GM21367 (cell line): ENCODE results near the gene ASTN2.

Experiments
- ATAC-seq: cut with Tn5 transposase; IDR thresholded peaks from one replicate; pipeline ENCODE4 v1.9.1; 2021; ENCODE audit not compliant: unreplicated experiment

Gene ASTN2

DNA sequence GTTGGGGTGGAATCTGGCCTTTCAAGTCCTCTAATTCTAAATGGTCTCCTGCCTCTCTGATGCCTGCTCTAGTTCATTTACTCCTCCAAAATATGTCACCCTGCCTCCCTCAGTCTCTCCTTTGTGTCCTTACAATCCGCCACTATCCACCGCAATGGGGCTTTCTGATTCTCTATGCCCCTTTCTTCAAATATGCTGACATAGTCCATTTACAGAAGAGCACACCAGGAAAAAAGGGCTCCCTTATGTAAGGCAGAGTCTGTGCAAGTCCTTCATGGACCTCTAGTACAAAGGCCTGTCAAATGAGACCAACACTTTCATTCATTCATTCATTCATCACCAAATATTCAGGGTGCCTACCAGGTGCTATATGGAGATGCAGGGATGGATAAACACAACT is 2.0 kb upstream of the ASTN2 start:
- ATAC-seq, result no peak

DNA sequence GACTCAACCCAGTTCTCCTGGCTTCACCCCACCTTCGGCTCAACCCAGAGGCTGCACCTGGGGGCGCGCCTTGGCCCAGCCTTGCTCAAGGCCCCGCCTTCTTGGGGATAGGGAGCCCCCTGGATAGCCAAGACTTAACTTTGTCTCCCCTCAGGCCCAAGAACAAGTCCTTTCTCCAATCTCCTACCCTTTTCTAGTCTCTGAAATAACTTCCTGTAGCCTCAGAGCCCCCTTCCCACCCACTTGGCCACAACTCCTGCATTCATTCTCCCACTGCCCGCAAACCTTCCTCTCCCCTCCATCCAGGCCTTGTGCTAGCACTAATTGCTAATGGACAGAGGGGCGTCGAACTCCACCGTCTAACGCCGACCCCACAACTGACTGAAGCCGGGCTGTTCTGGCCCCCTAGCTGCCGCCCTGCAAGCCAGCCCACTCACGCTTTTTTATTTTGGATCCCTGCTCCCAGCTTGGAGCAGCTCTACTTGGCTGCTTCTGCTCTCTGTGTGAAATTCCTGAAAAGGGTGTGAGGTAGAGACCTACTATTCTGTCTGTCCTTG is 579 bp upstream of the ASTN2 start:
- ATAC-seq, result no peak

DNA sequence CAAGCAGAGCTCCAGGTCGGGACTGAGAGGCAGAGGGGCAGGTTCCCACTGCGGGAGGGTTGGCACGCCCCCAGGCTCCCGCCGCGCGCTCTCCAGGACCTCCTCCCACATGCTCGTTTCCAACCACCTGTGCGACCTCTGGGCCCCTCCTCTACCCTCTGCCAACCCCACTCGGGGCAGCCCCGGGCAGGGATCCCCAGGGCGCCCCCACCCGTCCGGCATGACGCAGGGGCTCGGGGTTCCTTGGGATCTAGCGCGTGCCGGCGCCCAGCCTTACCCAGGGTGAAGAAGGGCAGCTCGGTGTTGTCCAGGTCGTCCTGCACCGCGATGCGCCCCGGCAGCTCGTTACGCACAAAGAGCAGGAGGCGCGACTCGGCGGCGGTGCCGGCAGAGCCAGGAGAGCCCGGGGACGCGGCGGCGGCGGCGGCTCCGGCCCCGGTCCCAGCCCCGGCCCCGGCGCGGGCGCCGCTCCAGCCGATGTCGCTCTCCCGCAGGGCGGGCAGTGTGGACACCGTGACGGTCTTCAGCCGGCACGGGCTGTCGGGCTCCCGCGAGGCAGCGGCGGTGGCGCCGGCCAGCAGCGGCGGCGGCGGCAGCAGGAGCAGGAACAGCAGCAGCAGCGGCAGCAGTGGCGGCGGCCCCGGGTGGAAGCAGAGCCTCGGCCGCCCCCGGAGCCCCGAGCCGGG is 494 bp downstream of the ASTN2 start:
- ATAC-seq, result no peak

DNA sequence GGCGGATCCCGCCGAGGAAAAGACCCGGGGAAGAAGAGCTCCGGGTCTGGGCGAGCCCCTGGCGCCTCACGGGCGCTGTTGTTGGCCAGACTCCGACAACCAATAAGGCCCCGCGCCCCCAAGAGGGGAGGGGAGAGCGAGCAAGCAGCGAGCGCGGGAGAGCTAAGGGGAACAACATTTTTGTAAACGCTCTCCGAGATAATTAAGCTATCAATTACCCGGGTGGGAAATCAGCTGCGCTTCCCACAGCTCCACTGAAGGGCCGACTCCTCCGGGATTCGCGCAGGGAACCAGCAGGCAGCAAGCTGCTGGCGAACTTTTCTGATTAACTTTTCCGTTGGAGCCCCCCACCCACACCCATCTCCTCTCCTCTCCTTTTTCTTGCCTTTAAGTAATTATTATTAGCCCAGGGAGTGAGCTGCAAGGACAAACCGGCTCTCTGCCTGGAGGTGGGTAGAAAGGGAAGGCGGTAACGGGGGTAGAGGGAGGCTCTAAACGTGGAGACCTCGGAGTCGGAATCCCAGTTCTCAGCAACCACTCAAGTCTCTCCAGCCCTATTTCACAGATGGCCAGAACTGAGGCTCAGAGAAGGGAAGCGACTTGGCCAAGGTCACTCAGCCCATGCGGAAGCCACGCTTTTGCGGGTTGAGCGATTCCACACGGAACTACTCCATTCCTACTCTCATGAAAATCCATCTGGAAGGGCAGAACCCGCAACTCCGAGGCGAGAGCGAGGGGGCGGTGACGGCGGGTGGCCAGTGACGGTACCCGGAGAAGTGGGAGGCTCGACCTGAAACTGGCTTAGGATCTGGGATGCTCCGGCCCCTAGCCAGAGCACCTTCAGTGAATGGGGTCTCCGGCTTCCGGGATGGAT is 1.3 kb downstream of the ASTN2 start:
- no peak for ATAC-seq

DNA sequence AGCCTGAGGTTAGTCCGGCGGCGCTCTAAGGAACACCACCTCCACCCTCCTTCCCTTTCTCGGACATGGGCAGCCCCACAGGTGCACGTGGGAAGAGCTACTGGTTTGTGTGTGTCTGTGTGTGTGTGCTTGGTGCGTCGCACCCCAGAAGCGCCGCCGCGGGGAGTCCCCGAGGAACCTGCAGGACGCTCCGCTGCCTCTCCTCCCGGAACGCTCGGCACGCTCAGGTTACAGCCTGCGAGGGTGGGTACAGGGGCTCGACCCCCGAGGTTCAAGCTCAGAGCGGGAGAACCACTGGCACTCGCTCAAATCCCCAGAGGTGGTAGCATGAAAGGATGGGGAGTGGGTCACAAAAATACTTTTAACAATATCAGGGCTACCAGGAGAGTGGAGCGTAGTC is 2.0 kb downstream of the ASTN2 start:
- no peak for ATAC-seq

DNA sequence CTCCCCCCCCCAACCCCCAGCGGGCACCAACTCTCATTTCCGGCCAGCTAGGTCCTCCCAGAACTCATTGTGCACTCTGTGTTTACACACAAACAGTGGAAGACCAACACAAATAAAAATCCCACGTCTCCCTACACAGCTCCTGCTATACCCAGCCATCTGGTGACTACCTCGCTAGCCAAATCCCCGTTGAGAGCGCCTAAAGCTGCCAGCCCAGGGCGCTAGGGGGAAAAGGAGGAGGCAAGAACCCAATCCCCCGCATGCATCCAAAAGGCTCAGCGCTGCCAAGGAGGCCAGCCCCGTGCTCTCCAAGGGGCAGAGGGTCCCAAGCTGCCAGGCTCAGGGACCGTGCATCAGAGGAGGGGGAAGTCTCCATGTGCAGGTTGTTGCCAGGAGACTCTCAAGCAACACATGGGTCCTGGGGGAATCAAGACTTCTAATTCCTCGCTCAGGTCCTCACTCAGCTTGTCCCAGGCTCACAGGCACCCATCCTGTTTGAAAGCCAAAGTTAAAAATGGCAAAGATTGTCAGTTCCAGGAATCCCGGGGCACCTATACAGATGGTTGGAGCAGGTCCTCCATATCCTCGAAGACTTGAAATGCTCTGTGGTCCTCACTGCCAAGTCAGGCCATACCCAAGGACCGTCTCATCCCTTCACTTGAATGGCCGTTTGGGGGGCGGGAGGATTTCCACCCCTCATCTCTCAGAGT is 2.7 kb downstream of the ASTN2 start:
- ATAC-seq, result no peak

DNA sequence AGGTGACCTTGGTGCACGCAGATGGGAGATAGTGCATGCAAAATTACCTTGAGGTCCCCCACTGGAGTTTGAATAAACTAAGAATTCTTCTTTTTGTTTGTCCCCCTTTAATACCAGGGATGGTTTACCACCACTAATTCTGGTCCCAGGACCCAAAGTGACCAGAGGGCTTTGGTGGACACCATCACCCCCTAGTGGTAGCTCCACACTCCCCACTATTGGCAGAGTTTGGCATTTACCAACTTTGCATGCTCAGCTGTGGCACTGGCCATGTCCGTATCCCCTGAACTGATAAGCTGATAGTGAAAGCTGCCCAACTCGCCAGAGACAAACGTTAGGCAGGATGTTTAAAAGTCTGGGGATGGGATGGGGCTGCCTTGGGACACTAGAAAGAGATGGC is 3.3 kb downstream of the ASTN2 start:
- ATAC-seq, result no peak

DNA sequence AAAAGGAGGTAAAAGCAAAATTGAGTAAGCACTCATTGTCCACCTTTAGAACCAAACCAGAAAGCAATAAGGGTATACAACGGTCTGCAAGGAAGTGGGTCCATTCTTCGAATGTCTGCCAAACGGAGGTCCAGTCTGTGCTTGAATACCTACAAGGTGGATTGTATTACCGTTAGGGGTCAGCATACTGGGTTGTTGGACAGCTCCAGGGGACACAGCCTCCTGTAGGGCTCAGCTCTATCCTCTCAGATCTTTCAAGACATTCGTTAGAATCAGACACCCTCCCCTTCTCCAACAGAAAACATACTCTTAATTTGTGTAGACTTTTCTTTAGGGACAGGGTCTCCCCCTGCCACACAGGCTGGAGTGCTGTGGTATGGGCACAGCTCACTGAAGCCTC is 5.5 kb downstream of the ASTN2 start:
- no peak for ATAC-seq

DNA sequence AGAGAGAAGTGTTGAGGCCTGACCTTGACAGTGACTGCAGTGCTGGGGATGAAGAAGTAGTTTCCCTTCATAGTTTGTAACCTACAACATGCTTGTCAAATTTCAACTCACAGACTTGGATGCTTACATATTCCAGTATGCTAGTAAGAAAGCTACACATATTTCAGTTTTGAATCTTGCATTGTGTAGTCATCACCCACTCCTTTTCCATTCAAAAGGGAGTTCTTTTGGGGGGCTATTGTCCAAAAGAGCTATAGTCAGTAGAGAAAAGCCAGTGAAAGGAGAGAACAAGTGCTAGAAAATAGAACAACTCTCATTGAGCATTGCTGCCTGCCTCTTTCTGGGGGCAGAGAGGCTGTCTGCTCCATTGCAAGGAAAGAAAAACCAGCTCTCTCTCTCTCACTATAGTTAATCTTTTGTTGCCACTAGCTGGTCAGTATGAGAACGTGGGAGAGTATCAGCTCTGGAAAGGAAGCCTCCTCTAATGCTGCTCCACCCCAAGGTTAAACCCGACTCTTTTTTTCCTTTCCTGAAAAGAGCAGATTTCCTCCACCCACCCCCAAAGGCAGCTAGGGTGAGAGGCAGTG is 7.3 kb downstream of the ASTN2 start:
- no peak for ATAC-seq

DNA sequence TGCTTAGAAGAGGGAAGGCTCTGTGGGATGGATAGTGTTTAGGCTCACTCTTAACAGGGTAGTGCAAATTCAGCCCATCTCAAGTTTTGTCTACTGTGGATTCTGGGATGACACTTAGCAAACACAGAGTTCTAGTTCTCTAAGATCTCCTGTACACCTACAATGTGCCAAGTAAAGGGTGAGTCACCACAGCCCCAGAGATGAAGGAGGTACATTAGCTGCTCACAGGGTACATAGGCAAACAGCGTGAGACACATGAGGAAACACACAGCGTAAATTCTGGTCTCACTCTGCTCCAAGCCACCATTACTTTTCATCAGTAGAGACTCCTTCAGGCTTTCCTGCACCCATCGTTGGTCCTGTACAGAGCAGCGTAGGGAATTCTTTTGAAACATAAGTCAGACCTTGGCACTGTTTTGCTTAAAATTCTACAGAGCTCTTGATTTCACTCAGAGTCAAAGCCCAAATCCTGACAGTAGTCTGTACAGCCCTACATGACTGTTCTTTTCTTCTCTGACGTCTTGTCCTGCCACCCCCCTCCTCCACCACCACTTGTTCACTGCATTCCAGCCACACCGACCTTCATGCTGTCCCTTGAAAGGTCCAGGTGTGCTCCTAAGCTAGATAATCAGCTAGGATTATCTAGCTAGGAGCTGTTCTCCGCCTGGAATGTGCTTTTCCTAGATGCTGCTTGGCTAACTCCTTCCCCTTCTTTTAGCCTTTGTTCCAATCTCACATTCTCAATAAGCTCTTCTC is 8.7 kb downstream of the ASTN2 start:
- ATAC-seq, result no peak

DNA sequence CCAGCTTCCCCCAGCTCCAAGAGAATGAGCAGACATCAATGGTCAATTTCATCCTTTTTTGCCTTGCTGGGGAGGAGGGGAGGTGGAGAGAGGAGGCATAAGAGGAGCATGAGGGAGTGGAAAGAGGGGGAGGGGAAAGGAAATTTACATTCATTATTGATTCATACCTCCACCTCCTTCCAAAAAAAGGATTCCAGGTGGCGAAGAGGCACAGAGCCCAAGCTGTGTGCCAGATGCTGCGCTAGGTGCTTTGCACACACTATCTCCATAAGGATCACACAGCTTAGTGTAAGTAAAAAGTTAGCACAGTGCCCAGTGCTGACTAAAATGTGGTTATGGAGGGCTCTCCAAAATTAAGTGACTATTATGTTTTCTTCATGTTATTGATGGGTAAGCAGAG is 11.0 kb downstream of the ASTN2 start:
- ATAC-seq, result no peak

DNA sequence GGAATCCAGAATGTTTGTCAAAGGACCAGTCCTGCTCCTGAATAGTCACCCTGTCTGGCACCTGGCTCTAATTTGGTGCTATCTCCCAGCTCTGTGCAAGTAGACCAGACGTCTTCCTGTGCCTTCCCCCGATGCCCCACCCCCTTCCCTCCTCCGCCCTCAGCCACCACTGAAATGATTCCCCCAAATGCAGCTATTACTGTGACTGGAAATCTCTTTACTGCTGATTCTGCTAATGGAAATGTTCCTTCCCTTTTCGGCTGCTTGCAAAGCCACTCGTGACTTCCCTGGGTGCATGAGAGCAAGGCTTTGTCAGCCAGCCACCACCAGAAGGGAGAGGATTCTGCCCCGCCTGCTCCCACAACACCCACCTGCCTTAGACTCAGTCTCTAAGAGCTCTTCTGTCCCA is 11.4 kb downstream of the ASTN2 start:
- ATAC-seq, result no peak

DNA sequence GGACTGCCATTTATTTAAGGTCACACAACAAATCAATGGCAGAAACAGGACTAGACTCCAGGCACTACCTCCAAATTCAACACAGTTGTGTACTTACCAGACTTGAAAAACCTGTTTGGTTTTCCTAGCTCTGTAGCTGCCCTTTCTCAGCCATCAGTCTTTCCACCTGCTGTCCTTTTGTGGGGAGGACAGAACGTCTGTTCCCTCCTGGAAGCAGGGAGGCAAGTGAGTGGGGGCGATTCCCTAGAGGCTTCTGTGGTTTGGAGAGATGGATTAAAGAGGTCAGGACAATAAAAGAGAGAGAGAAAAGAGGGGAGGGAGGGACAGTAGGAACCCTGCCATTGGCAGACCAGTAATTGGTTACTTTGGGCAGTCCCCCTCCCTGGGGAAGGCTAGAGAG is 14.7 kb downstream of the ASTN2 start:
- ATAC-seq, result no peak

DNA sequence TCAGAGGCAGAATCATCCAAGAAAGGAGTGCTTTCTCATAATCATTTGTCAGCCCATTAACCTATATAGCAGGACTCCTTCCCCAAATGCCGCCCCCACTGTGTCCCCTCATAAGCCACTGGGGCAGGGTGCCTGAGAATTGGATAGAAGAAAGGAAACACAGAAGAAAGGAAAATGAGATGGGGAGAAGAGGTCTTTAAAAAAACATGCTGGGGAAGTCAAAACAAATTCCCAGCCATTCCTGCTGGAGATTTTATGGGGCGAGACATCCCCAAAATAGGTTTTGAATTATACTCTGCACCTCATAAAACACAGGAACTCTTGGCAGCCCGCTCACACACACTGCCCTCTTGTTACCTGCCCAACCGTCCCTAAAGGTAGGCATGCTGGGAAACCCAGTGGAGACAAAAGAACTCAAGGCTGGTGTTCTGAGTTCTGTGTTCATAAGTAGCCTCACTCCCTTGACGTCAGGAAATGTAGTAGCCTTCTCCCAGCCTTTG is 19.7 kb downstream of the ASTN2 start:
- ATAC-seq, result no peak

DNA sequence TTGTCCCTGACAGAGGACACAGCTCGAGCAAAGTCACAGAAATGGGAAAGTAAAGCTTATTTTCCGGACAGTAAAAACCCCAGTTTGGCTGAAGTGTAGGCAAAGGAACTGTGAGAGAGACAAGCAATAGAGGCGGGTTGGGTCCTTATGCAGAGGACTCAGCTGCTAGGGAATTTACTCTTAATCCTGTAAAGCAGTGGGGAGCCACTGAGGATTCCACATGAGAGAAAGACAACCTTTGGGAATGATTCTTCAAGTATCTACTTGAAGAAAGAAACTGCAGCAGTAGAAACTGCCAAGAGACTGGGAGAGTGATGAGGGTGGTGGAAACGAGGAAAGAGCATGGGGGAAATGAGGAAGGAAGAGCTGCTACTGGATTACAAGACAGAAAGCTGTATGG is 20.2 kb downstream of the ASTN2 start:
- ATAC-seq, result no peak

DNA sequence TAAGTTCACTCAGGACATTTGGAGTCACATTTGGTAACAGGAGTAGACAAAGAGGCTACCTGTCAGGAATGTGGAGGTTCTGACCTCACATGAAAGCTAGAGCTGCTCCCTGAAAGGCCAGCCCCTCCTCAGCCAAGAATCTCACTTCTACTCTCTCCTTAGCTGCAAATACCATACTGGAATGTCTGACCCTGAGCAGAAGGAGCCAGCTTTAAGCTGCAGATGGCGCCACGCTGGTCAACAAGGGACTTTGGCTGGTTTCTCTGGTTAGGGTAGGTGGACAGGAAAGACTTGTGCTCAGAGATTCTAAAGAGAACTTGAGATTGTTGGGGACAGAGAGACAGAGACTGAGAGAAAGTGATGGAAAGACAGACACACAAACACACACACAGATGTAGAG is 21.9 kb downstream of the ASTN2 start:
- ATAC-seq, result no peak

DNA sequence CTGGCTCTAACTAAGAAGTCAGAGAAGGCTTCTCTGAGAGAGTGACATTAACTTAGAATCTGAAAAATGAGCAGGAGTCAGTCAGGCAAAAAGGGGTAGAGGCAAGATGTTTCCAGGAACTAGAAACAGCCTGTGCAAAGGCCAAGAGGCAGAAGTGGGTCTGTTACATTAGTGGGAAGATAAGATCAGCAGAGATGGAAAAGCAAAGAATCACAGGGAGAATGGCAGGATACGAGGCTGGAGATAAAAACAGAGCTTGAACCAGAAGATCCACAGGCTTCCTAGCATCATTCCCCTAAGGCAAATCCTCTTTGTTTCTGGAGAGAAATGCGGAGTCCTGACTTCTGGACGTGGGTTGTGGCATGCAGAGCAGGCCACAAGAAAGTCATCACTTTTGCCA is 27.4 kb downstream of the ASTN2 start:
- ATAC-seq, result no peak

DNA sequence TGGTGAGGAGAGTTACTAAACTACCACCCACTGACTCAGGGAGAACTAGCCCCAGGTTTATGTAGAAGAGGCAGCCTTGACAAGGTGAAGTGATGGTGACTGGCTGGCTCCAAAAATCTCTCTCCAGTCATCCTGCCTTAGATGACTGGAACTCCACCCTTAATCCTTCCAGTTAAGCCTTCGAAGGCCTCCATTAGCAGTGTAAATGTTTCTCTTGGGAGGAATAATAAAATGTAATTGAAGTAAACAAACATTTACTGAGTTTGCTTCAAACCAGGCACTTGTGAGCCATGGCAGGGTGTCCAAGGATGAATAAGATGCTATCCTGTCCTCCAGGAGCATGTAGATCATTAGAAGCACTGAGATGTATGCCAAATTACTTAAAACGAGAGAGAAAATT is 35.5 kb downstream of the ASTN2 start:
- ATAC-seq, result no peak

DNA sequence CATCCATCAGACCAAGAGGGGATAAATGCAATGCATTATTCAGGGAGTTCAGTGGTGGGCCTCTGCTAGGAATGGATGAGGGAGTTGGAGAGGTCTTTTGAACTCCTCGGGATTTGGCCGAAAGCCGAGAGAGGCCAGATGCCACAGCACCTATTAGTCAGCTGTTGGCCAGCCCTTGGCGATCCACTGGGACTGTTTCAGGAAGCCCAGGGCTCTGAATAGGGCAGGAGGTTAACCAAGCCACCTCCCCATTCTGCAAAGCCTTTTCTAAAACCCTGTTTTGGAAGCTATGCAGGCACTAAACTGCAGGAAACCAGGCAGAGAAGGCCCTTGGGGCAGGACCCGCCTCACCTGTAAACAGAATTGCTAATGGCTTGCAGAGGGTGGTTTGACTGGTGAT is 37.8 kb downstream of the ASTN2 start:
- ATAC-seq, result no peak

DNA sequence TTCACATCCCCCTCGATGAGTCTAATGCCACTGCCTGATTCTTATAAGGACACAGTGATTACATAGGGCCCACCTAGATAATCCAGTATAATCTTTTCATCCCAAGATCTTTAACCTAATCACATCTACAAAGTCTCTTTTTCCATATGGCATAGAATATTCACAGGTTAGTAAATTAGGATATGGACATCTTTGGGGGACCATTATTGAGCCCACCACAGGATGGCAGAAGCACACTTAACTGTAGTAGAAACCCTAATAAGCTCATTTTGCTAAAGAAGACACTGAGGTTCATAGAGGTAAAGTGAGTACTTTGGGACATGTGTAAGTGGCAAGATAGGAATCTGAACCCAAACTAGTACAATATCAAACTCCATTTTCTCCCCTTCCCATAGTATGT is 38.9 kb downstream of the ASTN2 start:
- no peak for ATAC-seq
